Measurements from ENCODE around the gene PRKCQ. TPM values are rescaled to one million over a fixed set of nuclear protein-coding genes. Genes with fewer than 3 reads are reported as not detected.

PRKCQ gene
- total and polyA plus RNA-seq, 2 of the 4 experiments (the other 2 are of a cell fraction) = under 0.01 to 0.03 TPM

DNA sequence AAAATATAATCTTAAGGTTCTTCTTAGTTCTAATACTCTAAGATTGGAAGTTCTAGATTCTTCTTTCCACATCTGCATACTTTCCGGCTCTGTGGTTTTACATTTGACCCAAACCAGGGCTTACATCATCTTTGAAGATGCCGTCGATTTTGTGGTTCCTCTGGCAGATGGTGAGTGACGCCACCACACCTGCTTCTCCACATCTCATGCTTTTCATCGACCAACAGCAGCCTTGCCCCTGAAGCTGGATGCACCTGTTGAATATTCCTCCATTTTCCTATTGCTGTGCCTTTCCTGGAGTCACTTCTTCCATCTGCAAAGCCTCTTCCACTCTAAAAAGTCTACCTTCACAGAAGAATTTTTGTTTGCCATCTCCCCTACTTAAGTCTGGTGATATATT is 121.3 kb downstream of the PRKCQ start:
- Histone ChIP-seq H3K14ac (replicated peaks; ENCODE audit: low read depth, low read length) (no peak overlapping the region), H3K36me3 (ENCODE audit: control insufficient read depth, insufficient read depth, low read length) (no peaks in the 10 kb centered on the region), H2AFZ (replicated peaks; ENCODE audit: low read length, poor library complexity) (no peak overlapping the region), H3K27me3 (ENCODE audit: control insufficient read depth, insufficient read depth, low read length) (no peaks in the 10 kb centered on the region), H2BK20ac (ENCODE audit: low read depth, low read length) (no peak overlapping the region), H4K5ac (ENCODE audit: low read depth, low read length) (no peak overlapping the region), H4K91ac (ENCODE audit: insufficient read depth, low read depth, low read length) (no peak overlapping the region), H3K27ac (ENCODE audit: insufficient read depth, low read length) (no peak overlapping the region), H4K8ac (ENCODE audit: low read depth in 2 of 2, low read length in 2 of 2) (no peak overlapping the region), H3K9ac (ENCODE audit: low read depth, low read length) (no peak overlapping the region), H4K20me1 (ENCODE audit: insufficient read depth, low read length) (no peaks in the 10 kb centered on the region), H3K23ac (ENCODE audit: low read depth, low read length) (no peak overlapping the region), H3K18ac (ENCODE audit: low read depth, low read length) (no peak overlapping the region), H2AK5ac (ENCODE audit: low read depth, low read length) (no peak overlapping the region), H3K4me3 (ENCODE audit: insufficient read depth, low read depth, low read length) (no peak overlapping the region), H3K4ac (ENCODE audit: low read depth, low read length) (no peak overlapping the region), H3K9me1 (ENCODE audit: insufficient read depth, low read length) (no peaks in the 10 kb centered on the region), H2BK5ac (ENCODE audit: low read depth, low read length, poor library complexity, severe bottlenecking) (no peak overlapping the region), H2BK120ac (ENCODE audit: low read depth, low read length) (no peak overlapping the region), H2BK15ac (ENCODE audit: low read depth, low read length) (no peak overlapping the region), H2AK9ac (replicated peaks; ENCODE audit: low read depth, low read length, poor library complexity) (no peak overlapping the region), H3K56ac (ENCODE audit: extremely low read depth, insufficient read depth, low read length) (no peak overlapping the region), H3K9me3 (ENCODE audit: control insufficient read depth, insufficient read depth, low read length) (no peaks in the 10 kb centered on the region), H3K4me1 (ENCODE audit: control insufficient read depth, insufficient read depth, low read length) (no peaks in the 10 kb centered on the region), H3K4me2 (ENCODE audit: low read depth, low read length) (no peak overlapping the region), H3K79me1 (ENCODE audit: low read depth in 1 of 2, low read length in 2 of 2) (no peaks in the 10 kb centered on the region)
- 50% methylated on average over 2 of the region's 5 CpGs; no CpG with 5 or more reads in 1 of the 2 experiments for WGBS, 2 experiments (ENCODE audit: extremely low coverage in 2 of 2, insufficient read length in 1 of 2)
- ChIA-PET CTCF (no interaction called here), POLR2A (ENCODE audit: unreplicated experiment) (no interaction called here)
- ATAC-seq (ENCODE audit: low read depth) (no peak), DNase-seq (no peak)
- intact Hi-C loops (cut with micrococcal nuclease) (no loop called here), dilution Hi-C loops (cut with HindIII; ENCODE audit: low sequenced_read_pairs, unreplicated experiment) (no loop called here), in situ Hi-C loops (cut with MboI; ENCODE audit: low sequenced_read_pairs) (no loop called here)
- no peak for TF ChIP-seq FOS (IDR thresholded peaks at IDR 0.05; ENCODE audit: low read depth, low read length)
- BruUV-seq (replicated peaks) = no TSS peak
